CD8-positive, alpha-beta memory T cell (primary cell): ENCODE results near the gene SPESP1. TPM values are rescaled to one million over a fixed set of nuclear protein-coding genes. Genes with fewer than 3 reads are reported as not detected.

ENCODE experiments used
- CTCF ChIA-PET: fragments of 350-600 bp; sonication (Branson Sonifier 250); formaldehyde crosslinking; loops from one replicate; lab custom pipeline; 2021; ENCODE audit warnings: antibody characterized with exemption; lab: Charles Lee
- POLR2A ChIA-PET: fragments of 350-600 bp; sonication (Branson Sonifier 250); formaldehyde crosslinking; loops from one replicate; lab custom pipeline; 2021; ENCODE audit warnings: antibody characterized with exemption; lab: Charles Lee
- DNase-seq, 5 donors: peaks; one replicate each; pipeline versions ENCODE4 v3.0.0 to v3.0.0-alpha.2; 2020 to 2022; ENCODE audit warnings: mixed read lengths in 1 of 5
- H3K27ac ChIP-seq: one replicate; pipeline ENCODE4 v1.7.0; 2013; ENCODE audit warnings: low read depth, mild to moderate bottlenecking, low read length, moderate library complexity
- H3K27me3 ChIP-seq: 2 replicates; pipeline ENCODE4 v1.7.0; 2013; ENCODE audit warnings: low read length, mild to moderate bottlenecking; ENCODE audit not compliant: insufficient read depth, poor library complexity, severe bottlenecking
- H3K36me3 ChIP-seq: 2 replicates; pipeline ENCODE4 v1.7.0; 2013; ENCODE audit warnings: mild to moderate bottlenecking, low read length, moderate library complexity; ENCODE audit not compliant: insufficient read depth
- H3K4me1 ChIP-seq: 2 replicates; pipeline ENCODE4 v1.7.0; 2013; ENCODE audit warnings: mild to moderate bottlenecking, low read length, moderate library complexity; ENCODE audit not compliant: insufficient read depth
- H3K4me3 ChIP-seq: 2 replicates; pipeline ENCODE4 v1.7.0; 2013; ENCODE audit warnings: mild to moderate bottlenecking, low read length
- H3K9me3 ChIP-seq: 2 replicates; pipeline ENCODE4 v1.7.0; 2013; ENCODE audit warnings: mild to moderate bottlenecking, low read length
- H3K27ac Mint-ChIP-seq, 8 donors: one replicate each; pipeline ENCODE4 v1.8.0; 2020 to 2021; ENCODE audit warnings: mixed read lengths in 8 of 8, mild to moderate bottlenecking in 6 of 8, inconsistent platforms in 3 of 8, moderate library complexity in 3 of 8
- H3K27me3 Mint-ChIP-seq, 2 donors: one replicate each; pipeline ENCODE4 v1.8.0; 2020 to 2021; ENCODE audit warnings: mixed read lengths in 2 of 2, mild to moderate bottlenecking in 1 of 2, moderate library complexity in 1 of 2
- H3K36me3 Mint-ChIP-seq, 3 donors: one replicate each; pipeline ENCODE4 v1.8.0; 2020 to 2021; ENCODE audit warnings: mixed read lengths in 3 of 3, inconsistent platforms in 1 of 3, mild to moderate bottlenecking in 1 of 3
- H3K4me1 Mint-ChIP-seq, 3 donors: one replicate each; pipeline ENCODE4 v1.8.0; 2020 to 2021; ENCODE audit warnings: mixed read lengths in 3 of 3, inconsistent platforms in 1 of 3, mild to moderate bottlenecking in 1 of 3
- H3K4me3 Mint-ChIP-seq, 7 donors: one replicate each; pipeline ENCODE4 v1.8.0; 2020 to 2021; ENCODE audit warnings: mixed read lengths in 7 of 7, mild to moderate bottlenecking in 6 of 7, moderate library complexity in 4 of 7, inconsistent platforms in 2 of 7
- H3K9me3 Mint-ChIP-seq, 5 donors: one replicate each; pipeline ENCODE4 v1.8.0; 2020 to 2022; ENCODE audit warnings: mixed read lengths in 5 of 5, mild to moderate bottlenecking in 3 of 5, moderate library complexity in 2 of 5, inconsistent platforms in 1 of 5
- polyA plus RNA-seq: library from polyadenylated mRNA; unstranded; fragments of 300-500 nt; fragmentation: Illumina TruSeq; gene quantifications from one replicate; pipeline ENCODE4 v1.2.3, GENCODE V29; 2021
- total RNA-seq, 2 experiments: library from RNA; stranded (reverse); gene quantifications; one replicate each; pipeline ENCODE4 v1.2.3, GENCODE V29; 2021

SPESP1 gene
- 1 to 10 TPM in 1 of 2 experiments, under 1 TPM in 1; 0.86 to 1.0 TPM for total RNA-seq
- 0.63 TPM for polyA plus RNA-seq

GRCh38 chr15:68930268-68931022, at the start of gene SPESP1:
SPESP1 (plus strand) TSS chr15:68930525; CDS start chr15:68930654, 129 bp downstream.
- Mint-ChIP-seq H3K9me3 (peaks cover 0 to 3% (median 0%) of the 10 kb centered on the region in 5 donors), H3K4me1 (no peaks in the 10 kb centered on the region), H3K4me3 (peak within 1 kb of the TSS in 2 of 7 donors; percentile 20 to 32), H3K27me3 (peaks cover 6 to 20% of the 10 kb centered on the region in 2 donors), H3K27ac (no peak within 1 kb of the TSS), H3K36me3 (no peaks in the 10 kb centered on the region)
- Histone ChIP-seq H3K27ac (no peak within 1 kb of the TSS), H3K27me3 (no peaks in the 10 kb centered on the region), H3K36me3 (no peaks in the 10 kb centered on the region), H3K4me1 (no peaks in the 10 kb centered on the region), H3K9me3 (no peaks in the 10 kb centered on the region), H3K4me3 (no peak within 1 kb of the TSS)
- POLR2A ChIA-PET, result no interaction called here
- peak in 4 of 5 donors; percentile 14 to 64 (median 33) for DNase-seq
- CTCF ChIA-PET, result no interaction called here

- ChIA-PET CTCF (interaction anchor here (1.6 kb wide), 1 partner anchor 9 kb away, joined by 4 read pairs; no protein-coding TSS in a partner anchor), POLR2A (no interaction called here)
- H3K4me1 Mint-ChIP-seq, result peaks cover 0 to 3% (median 0%) of the 10 kb centered on the region in 3 donors
- H3K36me3 Mint-ChIP-seq, result no peaks in the 10 kb centered on the region
- DNase-seq, result no peak
- H3K27ac Mint-ChIP-seq, result no peak overlapping the region
- H3K27me3 ChIP-seq, result no peaks in the 10 kb centered on the region
- peak overlapping the region in 1 of 7 donors; percentile 8 for H3K4me3 Mint-ChIP-seq
- H3K27ac ChIP-seq, result no peak overlapping the region
- H3K9me3 ChIP-seq, result no peaks in the 10 kb centered on the region
- no peaks in the 10 kb centered on the region for H3K36me3 ChIP-seq
- H3K27me3 Mint-ChIP-seq, result peaks cover 5 to 15% of the 10 kb centered on the region in 2 donors
- H3K4me1 ChIP-seq, result no peaks in the 10 kb centered on the region
- no peak overlapping the region for H3K4me3 ChIP-seq
- no peaks in the 10 kb centered on the region for H3K9me3 Mint-ChIP-seq
These were observed 45.3 kb upstream of the SPESP1 start for GRCh38 chr15:68885070-68885469.

- POLR2A ChIA-PET, result no interaction called here
- Mint-ChIP-seq H3K9me3 (no peaks in the 10 kb centered on the region), H3K4me3 (no peak overlapping the region), H3K4me1 (peaks cover 0 to 3% (median 0%) of the 10 kb centered on the region in 3 donors), H3K27ac (no peak overlapping the region), H3K27me3 (peaks cover 7 to 19% of the 10 kb centered on the region in 2 donors), H3K36me3 (no peaks in the 10 kb centered on the region)
- no peaks in the 10 kb centered on the region for H3K27me3 ChIP-seq
- no peak overlapping the region for H3K27ac ChIP-seq
- no peaks in the 10 kb centered on the region for H3K9me3 ChIP-seq
- H3K36me3 ChIP-seq, result no peaks in the 10 kb centered on the region
- H3K4me1 ChIP-seq, result no peaks in the 10 kb centered on the region
- CTCF ChIA-PET, result no interaction called here
- no peak for DNase-seq
- H3K4me3 ChIP-seq, result no peak overlapping the region
These were observed 43.2 kb upstream of the SPESP1 start for GRCh38 chr15:68887120-68887519.

GRCh38 chr15:68887819-68888218, 42.5 kb upstream of the SPESP1 start:
- no peak overlapping the region for H3K27ac ChIP-seq
- DNase-seq, result no peak
- H3K9me3 ChIP-seq, result no peaks in the 10 kb centered on the region
- Mint-ChIP-seq H3K4me3 (no peak overlapping the region), H3K27me3 (peaks cover 7 to 24% of the 10 kb centered on the region in 2 donors), H3K36me3 (no peaks in the 10 kb centered on the region), H3K9me3 (no peaks in the 10 kb centered on the region), H3K4me1 (peaks cover 0 to 3% (median 0%) of the 10 kb centered on the region in 3 donors), H3K27ac (no peak overlapping the region)
- no peaks in the 10 kb centered on the region for H3K36me3 ChIP-seq
- H3K27me3 ChIP-seq, result no peaks in the 10 kb centered on the region
- no peak overlapping the region for H3K4me3 ChIP-seq
- no peaks in the 10 kb centered on the region for H3K4me1 ChIP-seq
- CTCF ChIA-PET, result interaction anchor here (1.6 kb wide), 1 partner anchor 12 kb away, joined by 3 read pairs; no protein-coding TSS in a partner anchor
- POLR2A ChIA-PET, result no interaction called here

GRCh38 chr15:68888419-68888818, 41.9 kb upstream of the SPESP1 start:
- Histone ChIP-seq H3K9me3 (no peaks in the 10 kb centered on the region), H3K36me3 (no peaks in the 10 kb centered on the region), H3K27me3 (no peaks in the 10 kb centered on the region), H3K4me1 (no peaks in the 10 kb centered on the region), H3K4me3 (no peak overlapping the region), H3K27ac (no peak overlapping the region)
- Mint-ChIP-seq H3K27ac (peak overlapping the region in 1 of 8 donors; percentile 57), H3K36me3 (no peaks in the 10 kb centered on the region), H3K9me3 (no peaks in the 10 kb centered on the region), H3K27me3 (peaks cover 7 to 27% of the 10 kb centered on the region in 2 donors), H3K4me1 (peaks cover 0 to 3% (median 0%) of the 10 kb centered on the region in 3 donors), H3K4me3 (peak overlapping the region in 5 of 7 donors; percentile 28 to 67 (median 46))
- POLR2A ChIA-PET, result no interaction called here
- no peak for DNase-seq
- CTCF ChIA-PET, result interaction anchor here (0.6 to 1.6 kb wide), 2 partner anchors 13 to 1046 kb away, joined by 3 to 4 read pairs; no protein-coding TSS in a partner anchor

GRCh38 chr15:68894208-68894607, 36.1 kb upstream of the SPESP1 start:
- no peak for DNase-seq
- Histone ChIP-seq H3K4me1 (no peaks in the 10 kb centered on the region), H3K9me3 (no peaks in the 10 kb centered on the region), H3K36me3 (no peaks in the 10 kb centered on the region), H3K27ac (no peak overlapping the region), H3K4me3 (no peak overlapping the region), H3K27me3 (no peaks in the 10 kb centered on the region)
- Mint-ChIP-seq H3K4me1 (no peaks in the 10 kb centered on the region), H3K4me3 (no peak overlapping the region), H3K27me3 (peaks cover 27 to 47% of the 10 kb centered on the region in 2 donors), H3K9me3 (no peaks in the 10 kb centered on the region), H3K27ac (no peak overlapping the region), H3K36me3 (no peaks in the 10 kb centered on the region)
- ChIA-PET POLR2A (no interaction called here), CTCF (no interaction called here)

GRCh38 chr15:68896178-68896577, 34.1 kb upstream of the SPESP1 start:
- no peak for DNase-seq
- no peaks in the 10 kb centered on the region for H3K36me3 Mint-ChIP-seq
- H3K9me3 ChIP-seq, result no peaks in the 10 kb centered on the region
- no peaks in the 10 kb centered on the region for H3K36me3 ChIP-seq
- H3K27ac ChIP-seq, result no peak overlapping the region
- CTCF ChIA-PET, result no interaction called here
- H3K27me3 Mint-ChIP-seq, result peaks cover 28 to 54% of the 10 kb centered on the region in 2 donors
- H3K27me3 ChIP-seq, result no peaks in the 10 kb centered on the region
- no peak overlapping the region for H3K4me3 Mint-ChIP-seq
- no peak overlapping the region for H3K4me3 ChIP-seq
- POLR2A ChIA-PET, result no interaction called here
- H3K27ac Mint-ChIP-seq, result no peak overlapping the region
- H3K9me3 Mint-ChIP-seq, result no peaks in the 10 kb centered on the region
- H3K4me1 ChIP-seq, result no peaks in the 10 kb centered on the region
- no peaks in the 10 kb centered on the region for H3K4me1 Mint-ChIP-seq

GRCh38 chr15:68897016-68897415, 33.3 kb upstream of the SPESP1 start:
- Mint-ChIP-seq H3K4me1 (no peaks in the 10 kb centered on the region), H3K27ac (no peak overlapping the region), H3K27me3 (peaks cover 31 to 54% of the 10 kb centered on the region in 2 donors), H3K9me3 (no peaks in the 10 kb centered on the region), H3K4me3 (no peak overlapping the region), H3K36me3 (no peaks in the 10 kb centered on the region)
- POLR2A ChIA-PET, result no interaction called here
- CTCF ChIA-PET, result no interaction called here
- H3K9me3 ChIP-seq, result no peaks in the 10 kb centered on the region
- H3K27me3 ChIP-seq, result no peaks in the 10 kb centered on the region
- no peaks in the 10 kb centered on the region for H3K4me1 ChIP-seq
- H3K27ac ChIP-seq, result no peak overlapping the region
- no peaks in the 10 kb centered on the region for H3K36me3 ChIP-seq
- DNase-seq, result no peak
- no peak overlapping the region for H3K4me3 ChIP-seq
